HCT116 (cell line): ENCODE results near the gene USP3. TPM values are rescaled to one million over a fixed set of nuclear protein-coding genes. Genes with fewer than 3 reads are reported as not detected.

Source experiments
- ATAC-seq: fragments of 200-7000 bp; cut with Tn5 transposase; 2 replicates; pipeline ENCODE4 v1.9.1; 2020; ENCODE audit warnings: mild to moderate bottlenecking, moderate library complexity
- BruUV-seq: library from RNA; stranded (reverse); fragments of 400-500 nt; replicated peaks from 2 replicates; lab custom pipeline; 2021; lab: Mats Ljungman, UMichigan
- CTCF ChIA-PET: fragments of 300-600 bp; sonication (Branson Sonifier 250); formaldehyde crosslinking; loops from one replicate; lab custom pipeline; 2021; ENCODE audit warnings: antibody characterized with exemption; lab: Charles Lee
- POLR2A ChIA-PET: fragments of 300-600, 350-600 bp; sonication (Branson Sonifier 250); formaldehyde crosslinking; loops from one replicate; lab custom pipeline; 2021; ENCODE audit warnings: antibody characterized with exemption; lab: Charles Lee
- RAD21 ChIA-PET, 2 experiments: fragments of 300-600 bp; sonication (Branson Sonifier 250); formaldehyde crosslinking; loops; one replicate each; lab custom pipeline; 2023; ENCODE audit warnings: low total read pairs in 2 of 2; ENCODE audit not compliant: uncharacterized antibody in 2 of 2, unreplicated experiment in 2 of 2, low non-redundant PET in 1 of 2; lab: Charles Lee
- DNase-seq: peaks from one replicate; pipeline ENCODE4 v3.0.0-alpha.2; 2010; ENCODE audit warnings: low read depth, low spot score
- H2AFZ ChIP-seq: fragments of 200-600 bp; shearing (Covaris generic), sonication (generic); 2 replicates; pipeline ENCODE4 v1.6.1; 2017; ENCODE audit warnings: low read depth, mixed run types, mixed read lengths, antibody characterized with exemption, low read length; ENCODE audit not compliant: poor library complexity, severe bottlenecking
- H3K27ac ChIP-seq: 2 replicates; pipeline ENCODE4 v1.5.1; 2012; ENCODE audit warnings: low read depth, low read length
- H3K27me3 ChIP-seq: fragments of 200-600 bp; sonication (generic); 2 replicates; pipeline ENCODE4 v1.6.1; 2016; ENCODE audit warnings: mixed run types, low read length, mixed read lengths; ENCODE audit not compliant: insufficient read depth
- H3K36me3 ChIP-seq, 2 experiments: fragments of 200-500 bp in 1 of 2; fragments of 200-600 bp in 1 of 2; sonication (Bioruptor generic) in 1 of 2; sonication (generic) in 1 of 2; 2 replicates each; pipeline versions ENCODE4 v1.5.1 to v1.6.1; 2014 to 2016; ENCODE audit warnings: low read length in 2 of 2, inconsistent platforms in 1 of 2, mixed read lengths in 1 of 2, mixed run types in 1 of 2; ENCODE audit not compliant: insufficient read depth in 2 of 2, control insufficient read depth in 1 of 2
- H3K4me1 ChIP-seq, 2 experiments: fragments of 200-600 bp in 1 of 2; sonication (generic) in 1 of 2; 2 replicates each; pipeline versions ENCODE4 v1.5.1 to v1.6.1; 2012 to 2017; ENCODE audit warnings: low read length in 2 of 2, inconsistent platforms in 1 of 2, mild to moderate bottlenecking in 1 of 2, mixed read lengths in 1 of 2, mixed run types in 1 of 2, moderate library complexity in 1 of 2; ENCODE audit not compliant: insufficient read depth in 2 of 2, control insufficient read depth in 1 of 2
- H3K4me2 ChIP-seq: fragments of 200-600 bp; sonication (generic); 2 replicates; pipeline ENCODE4 v1.6.1; 2017; ENCODE audit warnings: mixed run types, low read length, mixed read lengths
- H3K4me3 ChIP-seq, 2 experiments: fragments of 200-600 bp in 1 of 2; sonication (generic) in 1 of 2; replicated peaks in 1 of 2; 2 replicates each; pipeline ENCODE4 v1.5.1; 2011 to 2016; ENCODE audit warnings: low read length in 2 of 2, control low read depth in 1 of 2, low read depth in 1 of 2, mild to moderate bottlenecking in 1 of 2, mixed read lengths in 1 of 2, mixed run types in 1 of 2
- H3K79me2 ChIP-seq: fragments of 200-600 bp; sonication (generic); 2 replicates; pipeline ENCODE4 v1.6.1; 2017; ENCODE audit warnings: mild to moderate bottlenecking, mixed run types, low read length, moderate library complexity, mixed read lengths; ENCODE audit not compliant: insufficient read depth
- H3K9ac ChIP-seq: fragments of 200-600 bp; sonication (generic); 2 replicates; pipeline ENCODE4 v1.6.1; 2016; ENCODE audit warnings: low read length, mixed read lengths
- H3K9me2 ChIP-seq: fragments of 200-600 bp; sonication (generic), shearing (Covaris generic); 2 replicates; pipeline ENCODE4 v1.6.1; 2017; ENCODE audit warnings: mixed run types, mild to moderate bottlenecking, moderate library complexity; ENCODE audit not compliant: insufficient read depth
- H3K9me3 ChIP-seq, 2 experiments: fragments of 200-500 bp in 1 of 2; fragments of 200-600 bp in 1 of 2; sonication (Bioruptor generic) in 1 of 2; sonication (generic) in 1 of 2; 2 replicates each; pipeline ENCODE4 v1.6.1; 2014 to 2017; ENCODE audit warnings: low read length in 2 of 2, mixed read lengths in 2 of 2, inconsistent platforms in 1 of 2, low read depth in 1 of 2, mild to moderate bottlenecking in 1 of 2, mixed run types in 1 of 2, moderate library complexity in 1 of 2; ENCODE audit not compliant: control insufficient read depth in 1 of 2, insufficient read depth in 1 of 2
- H4K20me1 ChIP-seq: fragments of 200-600 bp; sonication (generic), shearing (Covaris generic); 2 replicates; pipeline ENCODE4 v1.6.1; 2017; ENCODE audit warnings: mixed run types, mild to moderate bottlenecking, moderate library complexity; ENCODE audit not compliant: insufficient read depth
- FOSL1 ChIP-seq: IDR thresholded peaks from 2 replicates; pipeline ENCODE4 v1.6.1; 2012; ENCODE audit warnings: low read depth
- REST ChIP-seq: IDR thresholded peaks from 2 replicates; pipeline ENCODE4 v1.6.1; 2012; ENCODE audit warnings: low read depth
- SIN3A ChIP-seq: IDR thresholded peaks from 2 replicates; pipeline ENCODE4 v1.6.1; 2012; ENCODE audit warnings: low read depth
- SP1 ChIP-seq: IDR thresholded peaks from 2 replicates; pipeline ENCODE4 v1.6.1; 2012; ENCODE audit warnings: low read depth
- intact Hi-C: fragments of 100-400 bp; cut with micrococcal nuclease; formaldehyde crosslinking; loops from 2 replicates; pipeline ENCODE4 v1.10.0; 2022
- total RNA-seq: library from RNA; stranded (reverse); gene quantifications from one replicate; pipeline ENCODE4 v1.2.1, GENCODE V29; 2021; ENCODE audit not compliant: unreplicated experiment

Gene USP3
- total RNA-seq, 1 experiment from 2014 or later, result 61.6 TPM

GRCh38 chr15:63628123-63628822 lies 123.9 kb downstream of the USP3 start:
- Histone ChIP-seq H3K9me3 (no peaks in the 10 kb centered on the region), H2AFZ (no peak overlapping the region), H3K4me2 (no peak overlapping the region), H3K9ac (no peak overlapping the region), H3K27me3 (no peaks in the 10 kb centered on the region), H3K4me3 (no peak overlapping the region), H3K9me2 (no peaks in the 10 kb centered on the region), H3K79me2 (no peaks in the 10 kb centered on the region), H4K20me1 (no peaks in the 10 kb centered on the region), H3K4me1 (no peaks in the 10 kb centered on the region), H3K27ac (no peak overlapping the region), H3K36me3 (peaks cover 0 to 10% of the 10 kb centered on the region in 2 experiments; a peak in 2 of 4 replicates)
- POLR2A ChIA-PET, result no interaction called here
- CTCF ChIA-PET, result no interaction called here
- RAD21 ChIA-PET, result no interaction called here
- no peak for ATAC-seq
- no peak for DNase-seq
- BruUV-seq, result no TSS peak
- TF ChIP-seq REST (no peak), SIN3A (no peak), FOSL1 (no peak), SP1 (no peak)
- intact Hi-C loops, result no loop called here
